Measurements from ENCODE around the gene CYLD. TPM values are rescaled to one million over a fixed set of nuclear protein-coding genes. Genes with fewer than 3 reads are reported as not detected.

Gene CYLD
- total RNA-seq, 4 donors from 2014 or later: 5.2 to 56.5 (median 34.1) TPM

- intact Hi-C loops (cut with DNase I; ENCODE audit: low total_unique reads): no loop called here
- H3K9me3 ChIP-seq: no peaks in the 10 kb centered on the region
These were observed 85.0 kb downstream of the CYLD start for GRCh38 chr16:50826797-50827316.

GRCh38 chr16:50828164-50828702 is 86.3 kb downstream of the CYLD start:
- Histone ChIP-seq H3K4me3 (no peak overlapping the region), H3K36me3 (no peaks in the 10 kb centered on the region), H3K27ac (no peak overlapping the region), H3K4me1 (no peaks in the 10 kb centered on the region), H3K9me3 (no peaks in the 10 kb centered on the region), H3K27me3 (no peaks in the 10 kb centered on the region)
- DNase-seq: no peak
- intact Hi-C loops (cut with DNase I; ENCODE audit: low total_unique reads): no loop called here
- in situ Hi-C loops (cut with MboI; ENCODE audit: low pct_ligation_motif_present in 1 of 4, low pct_unique_long_range_greater_than_20kb in 1 of 4, low sequenced_read_pairs in 3 of 4): loop anchor here in 1 of 4 donors (25.0 kb wide), 1 partner anchor 109 kb away; no protein-coding TSS in a partner anchor
- WGBS, 2 donors (ENCODE audit: low coverage in 1 of 2): 93 to 100% methylated on average over 1 of the region's 1 CpG
- no peak for TF ChIP-seq EP300 (IDR thresholded peaks at IDR 0.05; ENCODE audit: low read depth)
- no peak for TF ChIP-seq POLR2A (IDR thresholded peaks at IDR 0.05)
- no peak for TF ChIP-seq POLR2AphosphoS5 (IDR thresholded peaks at IDR 0.05)
- no peak for TF ChIP-seq CTCF (IDR thresholded peaks at IDR 0.05)

More at GRCh38 chr16:50826797-50827316, 85.0 kb downstream of the CYLD start:
- Histone ChIP-seq H3K27ac (no peak overlapping the region), H3K36me3 (no peaks in the 10 kb centered on the region), H3K4me1 (no peaks in the 10 kb centered on the region), H3K4me3 (no peak overlapping the region), H3K27me3 (no peaks in the 10 kb centered on the region)
- no peak for DNase-seq
- in situ Hi-C loops (cut with MboI; ENCODE audit: low pct_ligation_motif_present in 1 of 4, low pct_unique_long_range_greater_than_20kb in 1 of 4, low sequenced_read_pairs in 3 of 4): loop anchor here in 1 of 4 donors (25.0 kb wide), 1 partner anchor 110 kb away; no protein-coding TSS in a partner anchor
- TF ChIP-seq EP300 (IDR thresholded peaks at IDR 0.05; ENCODE audit: low read depth): no peak
- TF ChIP-seq POLR2AphosphoS5 (IDR thresholded peaks at IDR 0.05): no peak
- TF ChIP-seq POLR2A (IDR thresholded peaks at IDR 0.05): no peak
- TF ChIP-seq CTCF (IDR thresholded peaks at IDR 0.05): no peak
- 65 to 80% methylated on average over 3 of the region's 3 CpGs for WGBS, 2 donors (ENCODE audit: low coverage in 1 of 2)

GRCh38 chr16:50830698-50831097 is 88.8 kb downstream of the CYLD start:
- H3K4me3 ChIP-seq: no peak overlapping the region
- H3K27ac ChIP-seq: no peak overlapping the region
- H3K4me1 ChIP-seq: no peaks in the 10 kb centered on the region
- in situ Hi-C loops (cut with MboI; ENCODE audit: low pct_ligation_motif_present in 1 of 4, low pct_unique_long_range_greater_than_20kb in 1 of 4, low sequenced_read_pairs in 3 of 4): loop anchor here in 1 of 4 donors (25.0 kb wide), 1 partner anchor 107 kb away; no protein-coding TSS in a partner anchor
- no peak for TF ChIP-seq EP300 (IDR thresholded peaks at IDR 0.05; ENCODE audit: low read depth)
- no peak for TF ChIP-seq POLR2AphosphoS5 (IDR thresholded peaks at IDR 0.05)
- no peak for TF ChIP-seq CTCF (IDR thresholded peaks at IDR 0.05)
- TF ChIP-seq POLR2A (IDR thresholded peaks at IDR 0.05): no peak
- 92 to 100% methylated on average over 2 to 5 of the region's 5 CpGs for WGBS, 2 donors (ENCODE audit: low coverage in 1 of 2)
- H3K9me3 ChIP-seq: no peaks in the 10 kb centered on the region
- intact Hi-C loops (cut with DNase I; ENCODE audit: low total_unique reads): no loop called here
- no peak for DNase-seq
- H3K27me3 ChIP-seq: no peaks in the 10 kb centered on the region
- no peaks in the 10 kb centered on the region for H3K36me3 ChIP-seq

GRCh38 chr16:50831751-50832150 is 89.9 kb downstream of the CYLD start:
- no peak for DNase-seq
- no peak for TF ChIP-seq EP300 (IDR thresholded peaks at IDR 0.05; ENCODE audit: low read depth)
- no peak for TF ChIP-seq POLR2AphosphoS5 (IDR thresholded peaks at IDR 0.05)
- no peak for TF ChIP-seq POLR2A (IDR thresholded peaks at IDR 0.05)
- TF ChIP-seq CTCF (IDR thresholded peaks at IDR 0.05): no peak
- H3K27me3 ChIP-seq: no peaks in the 10 kb centered on the region
- intact Hi-C loops (cut with DNase I; ENCODE audit: low total_unique reads): no loop called here
- no peak overlapping the region for H3K4me3 ChIP-seq
- no peaks in the 10 kb centered on the region for H3K4me1 ChIP-seq
- 90% methylated on average over 1 of the region's 1 CpG; no CpG with 5 or more reads in 1 of the 2 donors for WGBS, 2 donors (ENCODE audit: low coverage in 1 of 2)
- in situ Hi-C loops (cut with MboI; ENCODE audit: low pct_ligation_motif_present in 1 of 4, low pct_unique_long_range_greater_than_20kb in 1 of 4, low sequenced_read_pairs in 3 of 4): loop anchor here in 1 of 4 donors (25.0 kb wide), 1 partner anchor 106 kb away; no protein-coding TSS in a partner anchor
- no peaks in the 10 kb centered on the region for H3K9me3 ChIP-seq
- no peaks in the 10 kb centered on the region for H3K36me3 ChIP-seq
- no peak overlapping the region for H3K27ac ChIP-seq

Data from transverse colon (tissue), 4 donors.